Measurements from ENCODE around the gene ARID4B.
"Not testable (repeated sequence)": the region's sequence is repeated elsewhere in the genome, so short reads cannot be mapped to it uniquely, and the experiment has no call there.

Gene ARID4B

GRCh38 chr1:235227414-235227813 is 100.6 kb downstream of the ARID4B start:
- no peak for DNase-seq (ENCODE audit: low read depth)

GRCh38 chr1:235226933-235227332 is 101.0 kb downstream of the ARID4B start:
- no peak for DNase-seq (ENCODE audit: low read depth)

- DNase-seq (ENCODE audit: low read depth): no peak
Observed at GRCh38 chr1:235225299-235225698, 102.7 kb downstream of the ARID4B start.

GRCh38 chr1:235221653-235222375 is 106.2 kb downstream of the ARID4B start:
- DNase-seq (ENCODE audit: low read depth): no peak

- DNase-seq (ENCODE audit: low read depth): no peak
Observed at GRCh38 chr1:235215453-235215852, 112.5 kb downstream of the ARID4B start.

- not testable (repeated sequence) for DNase-seq (ENCODE audit: low read depth)
Observed at GRCh38 chr1:235214962-235215361, 113.0 kb downstream of the ARID4B start.

GRCh38 chr1:235213752-235214151 is 114.2 kb downstream of the ARID4B start:
- DNase-seq (ENCODE audit: low read depth): no peak

GRCh38 chr1:235211517-235211916 is 116.5 kb downstream of the ARID4B start:
- no peak for DNase-seq (ENCODE audit: low read depth)

GRCh38 chr1:235207209-235207565 is 120.8 kb downstream of the ARID4B start:
- DNase-seq (ENCODE audit: low read depth): peak; percentile 40

- DNase-seq (ENCODE audit: low read depth): no peak
Observed at GRCh38 chr1:235206533-235207208, 121.3 kb downstream of the ARID4B start.

- DNase-seq (ENCODE audit: low read depth): no peak
Observed at GRCh38 chr1:235205687-235206086, 122.3 kb downstream of the ARID4B start.

GRCh38 chr1:235203428-235203827 is 124.6 kb downstream of the ARID4B start:
- no peak for DNase-seq (ENCODE audit: low read depth)

- not testable (repeated sequence) for DNase-seq (ENCODE audit: low read depth)
Observed at GRCh38 chr1:235202447-235202846, 125.5 kb downstream of the ARID4B start.

GRCh38 chr1:235199441-235199840 is 128.5 kb downstream of the ARID4B start:
- DNase-seq (ENCODE audit: low read depth): no peak

- DNase-seq (ENCODE audit: low read depth): no peak
Observed at GRCh38 chr1:235190431-235190830, 137.5 kb downstream of the ARID4B start.

- DNase-seq (ENCODE audit: low read depth): no peak
Observed at GRCh38 chr1:235187316-235187715, 140.7 kb downstream of the ARID4B start.

- DNase-seq (ENCODE audit: low read depth): no peak
Observed at GRCh38 chr1:235181561-235182245, 146.3 kb downstream of the ARID4B start.

GRCh38 chr1:235180916-235181460 is 147.0 kb downstream of the ARID4B start:
- DNase-seq (ENCODE audit: low read depth): no peak

GRCh38 chr1:235176486-235176885 is 151.5 kb downstream of the ARID4B start:
- DNase-seq (ENCODE audit: low read depth): no peak

- no peak for DNase-seq (ENCODE audit: low read depth)
Observed at GRCh38 chr1:235169986-235170385, 158.0 kb downstream of the ARID4B start.

GRCh38 chr1:235168375-235168774 is 159.6 kb downstream of the ARID4B start:
- DNase-seq (ENCODE audit: low read depth): no peak

GRCh38 chr1:235161685-235162327 is 166.2 kb downstream of the ARID4B start:
- no peak for DNase-seq (ENCODE audit: low read depth)
